ENCODE results near the gene GPR153. TPM values are rescaled to one million over a fixed set of nuclear protein-coding genes. Genes with fewer than 3 reads are reported as not detected.

The GPR153 gene
- polyA plus RNA-seq, 1 donor from 2014 or later = 26.9 TPM

DNA sequence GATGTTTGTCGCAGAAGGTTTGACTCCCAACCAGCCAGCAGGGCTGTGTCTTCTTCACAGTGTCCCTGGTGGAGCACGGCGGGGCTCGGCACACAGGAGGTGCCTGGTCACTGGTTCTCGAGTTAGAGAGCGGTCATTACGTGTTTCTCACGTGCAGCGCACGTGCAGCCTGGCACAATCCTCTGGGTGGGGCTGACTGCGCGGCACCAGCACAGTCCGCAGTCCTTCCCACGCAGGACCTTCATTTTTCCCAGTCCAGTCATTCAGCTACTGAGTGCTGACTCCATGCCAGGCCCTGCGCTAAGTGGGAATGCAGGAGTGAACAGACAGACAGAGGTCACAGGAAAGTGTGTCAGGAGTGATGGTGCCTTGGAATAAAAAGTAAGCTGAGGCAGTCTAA lies 46.2 kb upstream of the GPR153 start:
- no peak overlapping the region for H3K4me3 ChIP-seq (ENCODE audit: low read length)
- no peaks in the 10 kb centered on the region for H4K20me1 ChIP-seq (ENCODE audit: insufficient read depth)
- H3K27me3 ChIP-seq (ENCODE audit: insufficient read depth, low read depth, low read length) = no peaks in the 10 kb centered on the region
- H3K9ac ChIP-seq (ENCODE audit: low read length) = no peak overlapping the region
- no peaks in the 10 kb centered on the region for H3K36me3 ChIP-seq (ENCODE audit: insufficient read depth, low read length)
- no peak overlapping the region for H2AFZ ChIP-seq (ENCODE audit: low read depth, low read length)
- no peaks in the 10 kb centered on the region for H3F3A ChIP-seq (ENCODE audit: insufficient read depth, low read length, poor library complexity, severe bottlenecking)
- H3K27ac ChIP-seq (ENCODE audit: low read length) = no peak overlapping the region
- TF ChIP-seq EP300 (conservative IDR thresholded peaks at IDR 0.05; ENCODE audit: poor library complexity, severe bottlenecking) (no peak), SMC3 (conservative IDR thresholded peaks at IDR 0.05; ENCODE audit: poor library complexity) (no peak), EZH2 (IDR thresholded peaks at IDR 0.05; ENCODE audit: borderline replicate concordance, insufficient read depth, low read length, poor library complexity, severe bottlenecking) (no peak), RAD21 (conservative IDR thresholded peaks at IDR 0.05) (no peak), MXI1 (conservative IDR thresholded peaks at IDR 0.05; ENCODE audit: poor library complexity, severe bottlenecking) (no peak), POLR2AphosphoS5 (IDR thresholded peaks at IDR 0.05) (no peak), TAF1 (IDR thresholded peaks at IDR 0.05; ENCODE audit: low read depth) (no peak)
- TF ChIP-seq, protein P1, sequence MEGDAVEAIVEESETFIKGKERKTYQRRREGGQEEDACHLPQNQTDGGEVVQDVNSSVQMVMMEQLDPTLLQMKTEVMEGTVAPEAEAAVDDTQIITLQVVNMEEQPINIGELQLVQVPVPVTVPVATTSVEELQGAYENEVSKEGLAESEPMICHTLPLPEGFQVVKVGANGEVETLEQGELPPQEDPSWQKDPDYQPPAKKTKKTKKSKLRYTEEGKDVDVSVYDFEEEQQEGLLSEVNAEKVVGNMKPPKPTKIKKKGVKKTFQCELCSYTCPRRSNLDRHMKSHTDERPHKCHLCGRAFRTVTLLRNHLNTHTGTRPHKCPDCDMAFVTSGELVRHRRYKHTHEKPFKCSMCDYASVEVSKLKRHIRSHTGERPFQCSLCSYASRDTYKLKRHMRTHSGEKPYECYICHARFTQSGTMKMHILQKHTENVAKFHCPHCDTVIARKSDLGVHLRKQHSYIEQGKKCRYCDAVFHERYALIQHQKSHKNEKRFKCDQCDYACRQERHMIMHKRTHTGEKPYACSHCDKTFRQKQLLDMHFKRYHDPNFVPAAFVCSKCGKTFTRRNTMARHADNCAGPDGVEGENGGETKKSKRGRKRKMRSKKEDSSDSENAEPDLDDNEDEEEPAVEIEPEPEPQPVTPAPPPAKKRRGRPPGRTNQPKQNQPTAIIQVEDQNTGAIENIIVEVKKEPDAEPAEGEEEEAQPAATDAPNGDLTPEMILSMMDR (IDR thresholded peaks at IDR 0.05; ENCODE audit: poor library complexity, severe bottlenecking) = no peak
- TF ChIP-seq, protein P2, sequence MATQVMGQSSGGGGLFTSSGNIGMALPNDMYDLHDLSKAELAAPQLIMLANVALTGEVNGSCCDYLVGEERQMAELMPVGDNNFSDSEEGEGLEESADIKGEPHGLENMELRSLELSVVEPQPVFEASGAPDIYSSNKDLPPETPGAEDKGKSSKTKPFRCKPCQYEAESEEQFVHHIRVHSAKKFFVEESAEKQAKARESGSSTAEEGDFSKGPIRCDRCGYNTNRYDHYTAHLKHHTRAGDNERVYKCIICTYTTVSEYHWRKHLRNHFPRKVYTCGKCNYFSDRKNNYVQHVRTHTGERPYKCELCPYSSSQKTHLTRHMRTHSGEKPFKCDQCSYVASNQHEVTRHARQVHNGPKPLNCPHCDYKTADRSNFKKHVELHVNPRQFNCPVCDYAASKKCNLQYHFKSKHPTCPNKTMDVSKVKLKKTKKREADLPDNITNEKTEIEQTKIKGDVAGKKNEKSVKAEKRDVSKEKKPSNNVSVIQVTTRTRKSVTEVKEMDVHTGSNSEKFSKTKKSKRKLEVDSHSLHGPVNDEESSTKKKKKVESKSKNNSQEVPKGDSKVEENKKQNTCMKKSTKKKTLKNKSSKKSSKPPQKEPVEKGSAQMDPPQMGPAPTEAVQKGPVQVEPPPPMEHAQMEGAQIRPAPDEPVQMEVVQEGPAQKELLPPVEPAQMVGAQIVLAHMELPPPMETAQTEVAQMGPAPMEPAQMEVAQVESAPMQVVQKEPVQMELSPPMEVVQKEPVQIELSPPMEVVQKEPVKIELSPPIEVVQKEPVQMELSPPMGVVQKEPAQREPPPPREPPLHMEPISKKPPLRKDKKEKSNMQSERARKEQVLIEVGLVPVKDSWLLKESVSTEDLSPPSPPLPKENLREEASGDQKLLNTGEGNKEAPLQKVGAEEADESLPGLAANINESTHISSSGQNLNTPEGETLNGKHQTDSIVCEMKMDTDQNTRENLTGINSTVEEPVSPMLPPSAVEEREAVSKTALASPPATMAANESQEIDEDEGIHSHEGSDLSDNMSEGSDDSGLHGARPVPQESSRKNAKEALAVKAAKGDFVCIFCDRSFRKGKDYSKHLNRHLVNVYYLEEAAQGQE (IDR thresholded peaks at IDR 0.05; ENCODE audit: borderline replicate concordance) = no peak
- H3K4me2 ChIP-seq (ENCODE audit: low read length) = no peak overlapping the region
- H3K79me2 ChIP-seq (replicated peaks; ENCODE audit: insufficient read depth, low read length) = no peaks in the 10 kb centered on the region
- no peaks in the 10 kb centered on the region for H3K9me3 ChIP-seq (ENCODE audit: low read length)
- no peaks in the 10 kb centered on the region for H3K9me2 ChIP-seq (ENCODE audit: insufficient read depth, low read length)

DNA sequence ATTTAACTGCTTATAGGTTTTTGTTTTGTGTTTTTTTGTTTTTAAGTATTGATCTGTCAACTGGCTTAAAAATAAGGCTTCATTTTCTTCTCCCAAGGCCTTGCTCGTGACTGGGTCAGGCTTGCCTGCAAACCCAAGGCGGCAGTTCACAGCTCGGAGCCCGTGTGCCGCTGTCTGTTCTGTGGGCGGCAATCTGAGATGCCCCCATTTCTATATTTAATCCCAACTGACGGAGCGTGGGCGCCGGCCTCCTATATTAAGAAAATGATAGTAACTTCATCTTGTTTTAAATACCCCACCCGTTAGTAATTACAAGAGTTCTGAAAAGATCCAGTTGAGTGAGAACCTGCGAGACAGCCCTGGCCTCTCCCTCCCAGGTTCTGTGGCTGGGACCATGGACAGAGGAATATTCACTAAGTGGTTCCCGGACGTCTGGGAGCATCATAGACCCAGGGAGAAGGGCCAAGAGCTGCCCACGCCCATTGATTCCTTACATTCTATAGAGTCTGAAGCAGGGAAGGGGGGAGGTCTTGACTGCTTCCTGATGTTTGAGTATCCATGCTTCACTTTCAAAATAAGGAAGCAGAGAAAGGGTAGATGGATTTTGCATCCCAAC lies 42.6 kb upstream of the GPR153 start:
- Histone ChIP-seq H2AFZ (ENCODE audit: low read depth, low read length) (no peak overlapping the region), H4K20me1 (ENCODE audit: insufficient read depth) (no peaks in the 10 kb centered on the region), H3K9me2 (ENCODE audit: insufficient read depth, low read length) (no peaks in the 10 kb centered on the region), H3K27ac (ENCODE audit: low read length) (peak overlapping the region; percentile 57), H3F3A (ENCODE audit: insufficient read depth, low read length, poor library complexity, severe bottlenecking) (no peaks in the 10 kb centered on the region), H3K9ac (ENCODE audit: low read length) (no peak overlapping the region), H3K4me2 (ENCODE audit: low read length) (no peak overlapping the region), H3K79me2 (replicated peaks; ENCODE audit: insufficient read depth, low read length) (no peaks in the 10 kb centered on the region), H3K27me3 (ENCODE audit: insufficient read depth, low read depth, low read length) (no peaks in the 10 kb centered on the region), H3K4me3 (ENCODE audit: low read length) (no peak overlapping the region), H3K36me3 (ENCODE audit: insufficient read depth, low read length) (no peaks in the 10 kb centered on the region), H3K9me3 (ENCODE audit: low read length) (no peaks in the 10 kb centered on the region)
- TF ChIP-seq EP300 (conservative IDR thresholded peaks at IDR 0.05; ENCODE audit: poor library complexity, severe bottlenecking) = no peak
- no peak for TF ChIP-seq SMC3 (conservative IDR thresholded peaks at IDR 0.05; ENCODE audit: poor library complexity)
- TF ChIP-seq EZH2 (IDR thresholded peaks at IDR 0.05; ENCODE audit: borderline replicate concordance, insufficient read depth, low read length, poor library complexity, severe bottlenecking) = no peak
- no peak for TF ChIP-seq POLR2AphosphoS5 (IDR thresholded peaks at IDR 0.05)

All from neural cell (in vitro differentiated cells).